ENCODE data around the gene HMOX2.
A peak's percentile ranks its signal among the peaks of the same experiment; 100 is the strongest.

Gene HMOX2

DNA sequence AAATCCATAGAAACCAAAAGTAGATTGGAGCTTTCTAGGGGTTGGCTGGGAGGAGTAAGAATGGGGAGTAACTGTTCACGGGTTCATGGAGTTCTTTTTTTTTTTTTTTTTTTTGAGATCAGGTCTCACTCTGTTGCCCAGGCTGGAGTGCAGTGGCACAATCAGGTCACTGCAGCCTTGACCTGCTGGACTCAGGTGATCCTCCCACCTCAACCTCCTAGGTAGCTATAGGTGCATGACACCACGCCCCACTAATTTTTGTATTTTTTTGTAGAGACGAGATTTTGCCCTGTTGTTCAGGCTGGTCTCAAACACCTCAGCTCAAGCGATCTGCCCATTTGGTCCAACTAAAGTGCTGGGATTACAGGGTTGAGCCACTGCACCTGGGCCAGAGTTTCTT, 3.3 kb upstream of the HMOX2 start:
- peak overlapping the region in 4 of 10 experiments; percentile 29 to 87 (median 77); a peak in 7 of 20 replicates for H3K4me3 ChIP-seq
- no peak overlapping the region for H3K27ac ChIP-seq
- peaks cover 20 to 39% (median 26%) of the 10 kb centered on the region in 11 experiments for H3K36me3 ChIP-seq
- peaks cover 0 to 15% (median 5%) of the 10 kb centered on the region in 11 experiments; a peak in 7 of 22 replicates for H4K20me1 ChIP-seq
- no peak for TF ChIP-seq Cebpa-rat (IDR thresholded peaks at IDR 0.05)
- H3K9ac ChIP-seq: peak overlapping the region in 1 of 11 experiments; percentile 6; a peak in 1 of 22 replicates
- peaks cover 37 to 50% (median 43%) of the 10 kb centered on the region in 10 experiments for H3K4me1 ChIP-seq
- H3K27me3 ChIP-seq: no peaks in the 10 kb centered on the region
- H3K9me3 ChIP-seq (replicated peaks in 1 of 11): peaks cover 0 to 10% (median 0%) of the 10 kb centered on the region in 11 experiments; a peak in 3 of 22 replicates
- H3K4me2 ChIP-seq: peak overlapping the region; percentile 80 to 98 (median 95)

DNA sequence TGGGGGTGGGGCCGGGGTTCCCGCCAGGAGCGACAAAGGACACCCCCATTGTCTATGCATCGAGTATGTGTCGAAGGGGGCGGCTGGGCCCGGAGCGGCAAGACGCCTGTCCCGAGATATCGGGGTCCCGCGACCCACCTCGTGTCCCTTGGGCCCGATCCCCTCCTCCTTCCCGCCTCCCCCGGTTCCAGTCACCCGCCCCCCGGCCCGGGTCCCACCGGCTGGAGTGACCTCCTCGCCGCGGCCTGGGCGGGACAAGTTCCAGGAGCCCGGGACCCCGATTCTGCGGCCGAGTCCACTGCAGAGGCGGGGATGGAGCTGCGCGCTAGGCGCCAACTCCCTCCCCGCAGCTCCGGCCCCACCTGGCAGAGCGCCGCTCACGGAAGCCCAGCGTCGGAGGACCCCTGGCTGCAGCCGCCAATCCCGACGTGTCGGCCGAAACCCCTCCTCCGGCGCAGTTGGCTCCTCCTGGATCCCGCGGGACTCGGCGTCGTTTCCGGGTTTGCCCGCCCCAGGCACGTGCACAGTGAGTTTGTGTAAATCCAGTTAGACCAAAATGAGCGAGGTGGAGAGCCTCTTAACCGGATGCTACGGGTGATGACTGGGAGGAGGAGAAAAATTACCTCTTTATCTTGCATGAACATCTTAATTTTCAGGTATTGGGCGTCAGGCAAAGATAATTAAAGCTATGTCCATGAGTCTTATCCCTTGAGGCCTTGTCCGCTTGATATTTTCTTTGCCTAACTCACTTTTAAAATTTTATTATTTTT, 1.8 kb upstream of the HMOX2 start, which contains the start of gene NMRAL1:
Gene NMRAL1 (minus strand): TSS at position 434 of the 770 bp plus-strand sequence. CDS start 493 bp downstream, outside the sequence.
- TF ChIP-seq Cebpa-rat (IDR thresholded peaks at IDR 0.05): no peak
- Histone ChIP-seq H3K9ac (peak within 1 kb of the TSS; percentile 87 to 92 (median 89)), H3K9me3 (replicated peaks in 1 of 11) (peaks cover 0 to 10% (median 0%) of the 10 kb centered on the region in 11 experiments; a peak in 3 of 22 replicates), H3K27ac (peak within 1 kb of the TSS; percentile 72 to 93 (median 90); a peak in 21 of 22 replicates), H4K20me1 (peaks cover 11 to 30% (median 18%) of the 10 kb centered on the region in 11 experiments; a peak in 16 of 22 replicates), H3K4me2 (peak within 1 kb of the TSS; percentile 80 to 98 (median 95)), H3K36me3 (peaks cover 5 to 30% (median 18%) of the 10 kb centered on the region in 11 experiments), H3K4me1 (peaks cover 47 to 61% (median 52%) of the 10 kb centered on the region in 10 experiments), H3K27me3 (no peaks in the 10 kb centered on the region), H3K4me3 (peak within 1 kb of the TSS; percentile 75 to 87 (median 80))

DNA sequence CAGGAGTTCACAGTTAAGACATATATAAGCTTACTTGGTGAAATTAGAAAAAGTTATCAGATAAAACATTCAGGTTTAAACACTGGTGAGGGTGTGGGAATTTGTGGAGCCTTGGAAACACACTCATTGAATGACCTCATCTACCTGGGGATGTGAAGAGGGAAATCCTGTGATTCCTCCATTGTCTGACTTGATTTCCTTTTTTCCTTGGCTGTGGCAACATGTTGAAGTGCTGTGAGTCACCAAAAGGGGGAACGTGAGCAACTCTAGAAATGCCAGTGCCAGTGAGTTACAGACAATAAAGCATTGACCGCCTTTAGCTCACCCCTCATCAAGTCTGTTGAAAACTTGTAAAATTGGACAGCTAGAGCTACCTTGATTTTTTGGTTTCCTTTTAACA, 1.8 kb downstream of the HMOX2 start:
- peak overlapping the region; percentile 80 to 98 (median 95) for H3K4me2 ChIP-seq

DNA sequence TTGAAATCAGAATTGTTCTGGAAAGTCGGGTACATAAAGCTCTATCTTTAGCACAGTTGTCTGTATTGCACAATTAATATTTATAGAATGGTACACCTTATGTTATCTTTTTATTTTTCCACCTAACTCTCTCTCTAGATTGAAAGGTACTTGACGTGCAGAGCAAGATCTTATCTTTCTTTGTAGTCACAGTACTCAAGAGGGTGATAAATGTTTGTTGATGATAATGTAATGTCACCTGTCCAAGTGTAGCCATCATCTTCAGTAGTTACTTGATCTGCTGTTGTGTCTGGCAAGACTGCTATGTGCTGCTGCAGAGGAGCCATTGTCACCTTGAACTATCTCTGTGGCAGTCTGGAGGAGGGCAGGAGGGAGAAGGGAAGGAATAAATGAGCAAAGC, 5.3 kb downstream of the HMOX2 start:
- no peaks in the 10 kb centered on the region for H3K27me3 ChIP-seq
- no peaks in the 10 kb centered on the region for H3K9me3 ChIP-seq (replicated peaks in 1 of 11)
- peaks cover 31 to 57% (median 37%) of the 10 kb centered on the region in 11 experiments for H3K36me3 ChIP-seq
- TF ChIP-seq Cebpa-rat (IDR thresholded peaks at IDR 0.05): no peak
- H3K4me2 ChIP-seq: peak overlapping the region in 1 of 11 experiments; percentile 15; a peak in 1 of 22 replicates
- no peak overlapping the region for H3K4me3 ChIP-seq
- H4K20me1 ChIP-seq: peaks cover 38 to 94% (median 80%) of the 10 kb centered on the region in 11 experiments; a peak in 21 of 22 replicates
- H3K9ac ChIP-seq: no peak overlapping the region
- no peak overlapping the region for H3K27ac ChIP-seq
- peaks cover 15 to 42% (median 30%) of the 10 kb centered on the region in 10 experiments for H3K4me1 ChIP-seq

More for the DNA sequence above, 1.8 kb downstream of the HMOX2 start:
- Histone ChIP-seq H3K27me3 (no peaks in the 10 kb centered on the region), H3K4me3 (peak overlapping the region in 9 of 10 experiments; percentile 83 to 99 (median 90); a peak in 11 of 20 replicates), H3K36me3 (peaks cover 0 to 22% (median 3%) of the 10 kb centered on the region in 11 experiments; a peak in 8 of 22 replicates), H4K20me1 (peaks cover 30 to 66% (median 53%) of the 10 kb centered on the region in 11 experiments; a peak in 21 of 22 replicates), H3K27ac (peak overlapping the region in 1 of 11 experiments; percentile 90; a peak in 2 of 22 replicates), H3K9ac (peak overlapping the region in 8 of 11 experiments; percentile 31 to 92 (median 90); a peak in 7 of 22 replicates), H3K4me1 (peaks cover 45 to 54% (median 51%) of the 10 kb centered on the region in 10 experiments), H3K9me3 (replicated peaks in 1 of 11) (peaks cover 0 to 10% (median 0%) of the 10 kb centered on the region in 11 experiments; a peak in 3 of 22 replicates)
- no peak for TF ChIP-seq Cebpa-rat (IDR thresholded peaks at IDR 0.05)

DNA sequence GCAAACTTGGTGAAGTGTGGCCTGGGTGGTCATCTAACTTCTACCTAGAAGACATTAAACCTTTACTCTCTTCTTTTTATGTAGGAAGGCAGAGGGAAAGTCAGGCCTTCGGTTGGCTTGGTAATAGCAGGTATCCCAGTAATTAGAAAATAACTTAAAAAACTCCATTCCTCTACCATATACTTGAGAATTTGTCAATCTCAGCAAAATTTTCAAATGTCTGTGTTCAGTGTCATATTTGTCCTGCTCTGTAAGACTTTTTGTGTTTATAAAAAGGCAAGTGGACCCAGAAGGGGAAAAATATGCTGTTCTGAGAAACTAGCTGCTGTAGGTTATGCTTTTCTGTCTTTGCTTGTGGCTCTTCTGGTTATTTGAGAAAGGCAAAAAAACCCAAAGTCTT, 5.8 kb downstream of the HMOX2 start:
- H3K4me3 ChIP-seq: no peak overlapping the region
- H3K9me3 ChIP-seq (replicated peaks in 1 of 11): no peaks in the 10 kb centered on the region
- peak overlapping the region in 1 of 11 experiments; percentile 28; a peak in 1 of 22 replicates for H3K9ac ChIP-seq
- no peaks in the 10 kb centered on the region for H3K27me3 ChIP-seq
- peaks cover 43 to 94% (median 81%) of the 10 kb centered on the region in 11 experiments; a peak in 21 of 22 replicates for H4K20me1 ChIP-seq
- peaks cover 17 to 46% (median 33%) of the 10 kb centered on the region in 10 experiments for H3K4me1 ChIP-seq
- H3K36me3 ChIP-seq: peaks cover 33 to 61% (median 41%) of the 10 kb centered on the region in 11 experiments
- H3K4me2 ChIP-seq: peak overlapping the region in 1 of 11 experiments; percentile 15; a peak in 1 of 22 replicates
- TF ChIP-seq Cebpa-rat (IDR thresholded peaks at IDR 0.05): no peak
- no peak overlapping the region for H3K27ac ChIP-seq

DNA sequence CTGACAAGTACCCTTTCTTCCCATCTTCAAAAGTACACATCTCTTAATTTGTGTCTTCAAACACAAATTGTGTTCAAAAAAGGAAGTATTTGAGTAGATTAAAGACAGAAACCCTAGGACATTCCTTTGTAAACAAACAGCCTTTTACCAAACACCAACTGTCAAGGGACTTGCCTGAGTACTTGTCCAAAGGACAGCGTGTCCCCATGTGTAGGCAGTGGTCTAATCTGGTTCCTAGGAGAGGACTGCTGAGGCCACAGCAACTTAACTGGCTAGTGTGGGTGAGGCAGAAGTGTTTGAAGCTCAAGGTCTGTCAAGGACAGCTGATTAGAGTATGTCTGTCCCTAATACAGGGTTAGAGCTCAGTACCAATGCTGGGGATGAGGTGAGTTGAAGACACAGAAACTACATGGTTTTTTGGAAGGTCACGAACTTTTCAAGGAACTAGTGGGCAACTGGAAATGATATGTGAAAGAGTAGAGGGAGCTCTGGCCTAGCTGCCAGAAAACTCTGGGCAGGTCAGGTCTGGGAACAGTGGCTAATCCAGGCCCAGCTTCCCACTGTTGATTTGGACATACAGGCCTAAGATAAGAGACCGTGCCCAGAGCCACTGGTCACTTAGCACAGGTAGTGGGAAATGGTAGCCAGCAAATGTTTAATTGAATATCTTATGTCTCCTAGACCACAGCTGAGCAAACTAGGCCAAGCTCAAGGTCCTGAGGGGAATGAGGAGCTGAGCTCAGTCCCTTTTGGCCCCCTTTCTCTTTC, 10.1 kb downstream of the HMOX2 start:
- Histone ChIP-seq H3K4me2 (peak overlapping the region in 6 of 11 experiments; percentile 58 to 75 (median 66); a peak in 10 of 22 replicates), H3K4me1 (peaks cover 29 to 53% (median 42%) of the 10 kb centered on the region in 10 experiments), H3K36me3 (peaks cover 48 to 80% (median 63%) of the 10 kb centered on the region in 11 experiments), H3K27me3 (no peaks in the 10 kb centered on the region), H3K27ac (peak overlapping the region in 1 of 11 experiments; percentile 44; a peak in 2 of 22 replicates), H3K4me3 (no peak overlapping the region), H3K9me3 (replicated peaks in 1 of 11) (no peaks in the 10 kb centered on the region), H4K20me1 (peaks cover 63 to 99% (median 89%) of the 10 kb centered on the region in 11 experiments; a peak in 21 of 22 replicates), H3K9ac (peak overlapping the region in 2 of 11 experiments; percentile 17 to 34; a peak in 2 of 22 replicates)
- TF ChIP-seq Cebpa-rat (IDR thresholded peaks at IDR 0.05): no peak

DNA sequence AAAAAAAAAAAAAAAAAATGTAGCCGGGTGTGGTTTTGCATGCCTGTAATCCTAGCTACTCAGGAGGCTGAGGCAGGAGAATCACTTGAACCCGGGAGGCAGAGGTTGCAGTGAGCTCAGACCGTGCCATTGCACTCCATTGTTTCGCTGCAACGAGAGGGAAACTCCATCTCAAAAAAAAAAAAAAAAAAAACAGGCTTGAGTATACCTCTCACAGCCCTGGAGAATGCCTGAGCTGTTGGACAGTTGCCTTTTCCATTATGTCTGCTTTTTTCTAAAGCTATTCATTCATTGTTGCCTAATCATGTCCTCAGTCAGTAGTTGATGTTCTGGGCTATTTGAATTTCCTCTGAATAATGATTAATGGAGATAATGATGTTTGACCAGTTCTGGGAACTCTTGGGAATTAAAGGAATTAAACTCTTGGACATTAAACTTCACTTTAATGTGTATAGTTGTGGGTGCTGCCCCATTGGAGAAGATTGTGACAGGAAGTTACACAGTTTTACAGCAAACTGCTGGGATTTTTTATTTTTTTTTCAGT, 11.8 kb downstream of the HMOX2 start:
- no peak for TF ChIP-seq Cebpa-rat (IDR thresholded peaks at IDR 0.05)
- Histone ChIP-seq H4K20me1 (peaks cover 61 to 99% (median 89%) of the 10 kb centered on the region in 11 experiments; a peak in 21 of 22 replicates), H3K27me3 (no peaks in the 10 kb centered on the region), H3K9me3 (replicated peaks in 1 of 11) (no peaks in the 10 kb centered on the region), H3K9ac (peak overlapping the region in 3 of 11 experiments; percentile 26 to 34 (median 30); a peak in 2 of 22 replicates), H3K4me2 (peak overlapping the region; percentile 58 to 80 (median 71); a peak in 21 of 22 replicates), H3K36me3 (peaks cover 60 to 87% (median 77%) of the 10 kb centered on the region in 11 experiments), H3K4me3 (no peak overlapping the region), H3K4me1 (peaks cover 29 to 48% (median 36%) of the 10 kb centered on the region in 10 experiments), H3K27ac (peak overlapping the region in 7 of 11 experiments; percentile 4 to 53 (median 38); a peak in 11 of 22 replicates)
